ENCODE results near the gene DENND1A.
A peak's percentile ranks its signal among the peaks of the same experiment; 100 is the strongest.
"Not testable (repeated sequence)": the region's sequence is repeated elsewhere in the genome, so short reads cannot be mapped to it uniquely, and the experiment has no call there.

Gene DENND1A

DNA sequence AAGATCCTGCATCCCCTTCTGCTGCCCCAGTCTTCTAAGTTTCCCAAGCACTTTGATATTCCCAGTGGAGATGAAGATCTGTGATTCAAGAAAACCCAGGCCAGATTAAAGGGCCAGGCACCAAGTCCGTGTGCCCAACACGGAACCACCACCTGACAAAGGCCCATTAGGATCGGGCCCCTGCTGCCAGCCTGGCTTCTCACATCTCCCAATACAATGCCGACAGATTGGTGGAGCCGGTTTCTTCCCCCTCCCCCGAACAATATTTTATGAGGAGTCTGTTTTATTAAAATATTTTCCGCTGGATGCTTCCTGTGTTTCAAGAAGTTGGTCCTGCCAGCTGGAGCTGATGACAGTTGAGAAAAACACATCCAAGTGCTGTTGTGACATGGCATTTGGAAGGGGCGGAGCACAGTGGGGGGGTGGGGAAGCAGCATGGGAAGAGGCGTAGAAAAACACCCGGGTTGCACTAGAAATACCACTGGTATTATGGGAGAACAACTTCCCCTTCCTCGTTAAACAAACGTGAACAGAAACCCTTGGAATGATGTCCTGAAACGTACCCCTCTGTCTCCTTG, 528.9 kb downstream of the DENND1A start:
- DNase-seq = no peak

DNA sequence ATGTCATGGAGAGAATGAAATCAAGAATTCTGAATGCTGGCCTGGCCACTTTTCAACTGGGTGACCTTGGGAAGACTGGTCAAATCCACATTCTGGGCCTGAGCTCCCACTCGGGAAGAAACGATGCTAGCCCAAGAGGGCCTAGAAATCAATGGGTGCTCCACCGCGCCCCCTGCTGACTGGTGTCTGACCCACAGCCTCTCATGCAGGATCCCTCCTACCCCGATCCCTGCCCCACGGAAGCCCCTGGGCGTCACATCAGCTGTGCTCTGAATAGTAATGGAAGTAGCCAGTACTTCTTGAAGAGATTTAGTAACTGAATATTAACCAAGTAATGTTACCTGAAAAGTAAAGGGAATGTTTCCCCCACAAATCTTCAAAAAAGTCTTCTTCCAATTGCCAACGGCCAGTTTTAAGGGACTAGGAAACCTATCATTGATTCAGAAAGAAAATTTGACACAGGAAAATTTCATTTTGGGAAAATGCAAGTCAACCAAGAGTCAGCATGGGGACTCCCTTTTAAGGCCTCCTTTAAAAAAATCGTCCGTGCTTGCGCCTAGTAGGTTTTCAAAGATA, 530.0 kb downstream of the DENND1A start:
- DNase-seq = no peak

GRCh38 chr9:123398938-123399337, 531.0 kb downstream of the DENND1A start:
- DNase-seq = not testable (repeated sequence)

DNA sequence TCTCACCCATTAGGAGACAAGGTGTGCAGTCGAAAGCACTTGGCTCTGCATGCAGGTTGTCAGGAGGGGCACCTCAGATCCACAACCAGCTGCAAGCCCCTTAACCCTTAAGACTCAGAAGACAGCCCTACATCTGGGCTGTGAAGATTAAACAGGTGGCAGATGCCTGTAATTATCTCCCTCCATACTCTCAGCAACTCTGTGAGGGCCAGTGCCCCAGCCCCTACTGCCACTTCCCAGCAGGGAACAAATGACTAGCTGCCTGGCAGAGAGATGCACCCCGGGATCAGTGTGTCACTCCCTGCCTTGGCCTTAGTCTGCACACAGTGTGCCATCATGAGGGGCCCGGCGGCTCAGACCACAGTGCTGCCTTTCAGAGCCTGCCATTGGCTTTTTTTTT, 532.0 kb downstream of the DENND1A start:
- no peak for DNase-seq

- DNase-seq = no peak
Measured at GRCh38 chr9:123395689-123396511, 534.0 kb downstream of the DENND1A start.

GRCh38 chr9:123395276-123395688, 534.6 kb downstream of the DENND1A start:
- DNase-seq = peak; percentile 82

GRCh38 chr9:123394291-123395235, 535.4 kb downstream of the DENND1A start:
- DNase-seq = no peak

DNA sequence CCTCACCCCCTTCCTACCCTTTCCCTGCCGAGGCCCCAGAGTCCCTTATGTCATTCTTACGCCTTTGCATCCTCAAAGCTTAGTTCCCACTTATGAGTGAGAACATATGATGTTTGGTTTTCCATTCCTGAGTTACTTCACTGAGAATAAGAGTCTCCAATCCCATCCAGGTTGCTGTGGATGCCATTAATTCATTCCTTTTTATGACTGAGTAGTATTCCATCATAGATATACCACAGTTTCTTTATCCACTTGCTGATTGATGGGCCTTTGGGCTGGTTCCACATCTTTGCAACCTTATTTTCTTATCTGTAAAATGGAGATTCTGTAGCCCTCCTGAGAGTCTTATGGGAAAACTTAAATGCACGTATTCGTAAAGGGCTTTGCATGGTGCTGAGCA, 537.1 kb downstream of the DENND1A start:
- no peak for DNase-seq

- DNase-seq = no peak
Measured at GRCh38 chr9:123391946-123392345, 538.0 kb downstream of the DENND1A start.

- DNase-seq = no peak
Measured at GRCh38 chr9:123391233-123391632, 538.7 kb downstream of the DENND1A start.

DNA sequence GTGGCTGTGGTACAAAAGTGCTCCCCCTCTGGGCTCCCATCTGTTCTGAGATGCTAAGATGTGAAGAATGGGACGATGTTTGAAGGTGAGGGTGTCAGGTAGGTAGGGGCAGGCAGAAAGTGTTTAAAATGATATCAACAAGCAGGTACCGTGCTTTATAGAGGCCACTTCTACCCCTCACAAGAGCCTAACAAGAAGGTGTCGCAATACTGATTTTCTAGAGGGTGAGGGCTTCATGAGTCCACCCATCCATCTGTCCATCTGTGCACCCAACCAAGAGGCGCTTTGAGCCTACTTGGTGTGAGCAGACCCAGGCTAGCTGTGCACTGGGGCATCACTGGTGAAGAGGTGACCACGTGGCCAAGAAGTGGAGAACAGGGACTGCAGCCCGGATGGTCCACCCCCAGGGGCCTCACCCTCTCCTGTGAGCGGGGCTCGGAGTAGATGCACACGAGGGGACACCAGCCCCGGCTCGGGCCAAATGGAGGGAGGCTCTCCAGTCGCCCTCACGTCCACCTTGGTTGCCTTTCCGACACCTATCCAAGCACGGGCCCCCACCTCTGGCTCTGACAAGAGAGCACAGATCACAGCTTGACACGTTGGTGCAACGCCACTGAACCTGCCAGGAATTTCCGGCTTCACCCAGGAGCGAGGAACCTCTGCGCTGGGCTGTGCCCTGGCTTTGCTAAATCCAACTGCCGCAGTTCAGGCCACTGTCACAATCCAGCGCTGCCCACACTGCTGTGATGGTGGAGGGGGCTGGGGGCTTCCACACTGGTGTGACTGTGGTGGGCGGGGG, 539.4 kb downstream of the DENND1A start:
- no peak for DNase-seq

DNA sequence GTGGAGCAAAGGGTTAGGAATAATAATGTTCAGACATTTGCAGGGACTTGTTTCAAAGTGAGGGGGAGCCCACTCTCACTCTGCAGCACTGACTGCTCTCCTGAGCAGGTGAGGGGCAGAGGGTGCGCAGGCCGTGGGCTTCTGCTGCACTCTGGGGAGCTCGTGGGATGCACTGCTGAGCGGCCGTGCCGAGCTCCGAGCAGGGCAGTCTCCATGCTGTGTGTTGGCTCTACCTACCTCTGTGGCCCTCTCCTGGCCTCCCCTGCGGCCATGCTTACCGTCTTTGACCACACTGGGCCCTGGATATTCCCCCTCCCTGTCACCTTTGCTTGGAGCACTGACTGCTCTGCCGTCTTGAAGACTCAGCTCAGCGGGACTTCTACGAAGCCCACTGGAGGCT, 540.2 kb downstream of the DENND1A start:
- no peak for DNase-seq

DNA sequence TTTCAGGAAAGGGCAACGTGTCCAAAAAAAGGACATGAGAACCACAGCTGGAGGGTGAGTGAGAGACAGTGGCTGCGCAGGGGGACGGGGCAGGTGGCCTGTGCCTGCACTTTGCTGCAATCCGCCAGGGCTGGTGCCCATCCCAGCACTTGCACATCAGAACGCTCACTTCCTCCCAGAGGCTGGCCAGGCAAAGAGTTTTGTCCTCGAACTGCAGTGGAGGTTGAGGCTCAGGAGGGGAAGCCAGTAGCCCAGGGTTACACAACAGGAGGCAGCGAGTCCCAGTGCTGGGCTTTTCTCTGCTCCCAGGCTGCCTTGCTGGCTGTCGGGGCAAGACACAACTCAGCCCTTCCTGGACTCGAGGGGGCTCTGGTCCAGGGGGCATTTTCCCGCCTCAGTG, 540.9 kb downstream of the DENND1A start:
- DNase-seq = no peak

GRCh38 chr9:123387686-123388085, 542.2 kb downstream of the DENND1A start:
- DNase-seq = no peak

GRCh38 chr9:123383512-123384170, 546.3 kb downstream of the DENND1A start:
- no peak for DNase-seq

- no peak for DNase-seq
Measured at GRCh38 chr9:123382653-123383511, 547.0 kb downstream of the DENND1A start.

DNA sequence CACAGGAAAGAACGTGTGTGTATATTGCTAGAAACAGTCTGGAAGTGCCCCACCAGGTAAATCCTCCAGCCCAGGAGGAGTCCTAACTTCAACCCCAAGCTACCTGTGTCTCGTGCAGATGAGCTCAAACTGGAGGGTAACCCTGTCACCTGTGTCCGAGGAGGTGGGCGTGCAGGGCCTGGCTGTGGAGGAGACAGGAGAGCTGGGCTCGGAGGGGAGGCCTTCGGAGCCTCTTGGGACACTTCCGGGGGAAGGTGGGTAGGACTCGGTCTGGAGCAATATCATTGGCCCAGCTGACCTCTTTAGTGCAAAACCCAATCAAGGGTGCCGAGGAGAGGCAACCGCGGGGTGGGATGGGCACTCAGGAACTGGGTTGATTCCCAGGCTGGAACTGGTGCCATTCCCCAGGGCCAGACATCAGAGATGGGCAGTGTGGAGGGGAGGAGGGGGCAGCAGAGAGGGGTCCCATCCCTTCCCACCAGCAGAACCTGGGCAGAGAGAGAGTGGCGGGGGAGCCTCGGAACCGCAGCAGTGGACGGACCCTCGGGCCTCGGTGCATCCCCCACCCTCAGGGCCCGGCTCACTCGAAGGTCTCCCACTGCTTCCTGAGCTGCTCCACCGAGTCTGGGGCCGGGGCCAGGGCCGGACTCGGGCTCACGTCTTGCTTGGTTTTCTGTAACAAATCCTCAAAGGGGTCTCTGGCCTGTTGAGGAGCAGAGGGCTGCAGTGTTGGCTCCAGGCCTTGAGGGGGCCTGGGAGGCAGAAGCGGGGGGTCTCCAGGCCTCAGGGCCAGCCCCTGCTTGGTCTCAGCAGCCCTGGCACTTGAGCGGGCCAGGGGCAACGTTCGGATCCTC, 548.8 kb downstream of the DENND1A start:
- DNase-seq = no peak

- no peak for DNase-seq
Measured at GRCh38 chr9:123378956-123379660, 550.8 kb downstream of the DENND1A start.

DNA sequence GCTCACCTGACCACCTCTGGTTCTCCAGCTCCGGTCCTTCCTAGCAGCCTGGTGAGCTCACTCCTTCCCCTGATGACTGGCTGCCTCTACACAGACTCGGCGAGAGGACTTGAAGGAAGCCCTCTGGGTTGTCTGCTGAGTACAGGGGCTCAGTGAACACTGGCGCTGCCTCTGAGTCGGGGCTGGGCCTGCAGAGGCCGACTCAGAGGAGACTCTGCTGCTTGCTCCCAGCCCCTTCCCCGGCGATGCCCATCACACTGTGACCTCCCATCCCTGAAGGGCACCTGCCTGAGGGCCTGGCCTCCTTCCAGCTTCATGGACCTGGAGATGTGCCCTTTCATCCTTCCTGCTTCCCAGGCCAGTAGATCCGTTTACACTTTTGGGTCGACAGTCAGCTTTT, 551.9 kb downstream of the DENND1A start:
- DNase-seq = no peak

Measured in DMS79 (cell line).